HG03159 (cell line): ENCODE results near the gene ZBTB7C.

ENCODE experiments used
- ATAC-seq: cut with Tn5 transposase; IDR thresholded peaks from one replicate; pipeline ENCODE4 v1.9.1; 2021; ENCODE audit warnings: mild to moderate bottlenecking, moderate library complexity; ENCODE audit not compliant: unreplicated experiment

Gene ZBTB7C

DNA sequence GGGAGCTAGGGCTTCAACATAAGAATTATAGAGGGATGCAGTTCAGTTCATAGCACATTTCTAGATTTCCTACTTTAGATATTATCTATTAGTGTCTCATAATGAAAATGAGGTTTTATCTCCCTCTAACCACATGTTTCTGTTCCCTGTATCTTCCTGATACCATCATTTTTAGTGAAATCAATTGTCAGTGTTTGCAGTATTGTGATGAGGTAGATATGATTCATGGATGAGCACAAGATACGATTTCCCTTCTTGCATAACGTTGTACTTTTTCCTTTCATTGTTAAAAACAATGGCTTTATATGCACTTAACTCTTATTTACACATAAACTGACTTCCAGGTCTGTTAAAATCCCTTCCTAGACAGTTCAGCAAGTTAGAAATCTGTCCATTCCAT, 211.4 kb downstream of the ZBTB7C start:
- ATAC-seq: no peak

DNA sequence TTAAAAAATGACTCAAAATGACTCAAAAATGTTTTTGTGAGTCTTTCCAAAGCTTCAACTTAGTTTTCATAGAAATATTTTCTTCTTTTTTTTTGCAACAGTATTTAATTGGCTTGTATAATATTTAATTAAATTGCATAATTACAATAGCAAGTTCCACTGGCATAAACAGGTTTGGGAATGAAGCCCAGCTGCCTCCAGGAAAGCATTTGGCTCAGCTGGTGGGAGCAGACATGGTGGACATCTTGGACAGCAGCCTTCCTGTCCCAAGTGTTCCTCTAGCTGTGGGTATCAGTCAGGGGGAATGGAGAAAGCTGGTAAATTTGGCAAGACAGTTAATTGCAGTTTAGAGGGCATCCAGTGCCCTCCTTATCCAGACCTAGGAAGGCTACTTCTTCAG, 213.4 kb downstream of the ZBTB7C start:
- ATAC-seq: no peak

DNA sequence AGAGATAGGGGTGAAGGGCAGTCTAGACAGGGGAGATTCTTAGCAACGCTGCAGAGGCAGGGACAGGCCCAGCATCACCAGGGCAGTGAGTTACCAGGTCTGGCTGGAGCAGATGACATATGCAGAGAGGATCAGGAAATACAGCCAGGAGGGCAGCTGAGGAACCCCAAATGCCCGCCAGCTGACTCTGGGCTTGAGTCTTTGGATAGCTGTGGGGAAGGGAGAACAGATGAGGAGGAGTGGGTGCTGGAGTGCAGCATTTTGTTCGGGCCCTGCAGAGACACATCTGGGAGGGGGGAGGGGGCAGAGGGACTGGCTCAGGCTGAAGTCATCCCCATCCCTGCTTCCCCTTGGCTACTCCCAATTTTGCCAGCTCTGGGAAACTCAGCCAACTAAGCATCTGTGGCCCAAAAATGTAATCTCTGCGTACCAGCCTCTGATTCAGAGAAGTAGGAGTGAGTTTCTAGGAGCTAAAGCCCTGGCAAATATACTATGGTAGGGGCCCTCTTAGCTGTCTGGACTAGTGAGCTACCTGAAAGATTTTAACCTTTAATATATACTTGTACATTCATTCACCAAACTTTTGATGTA, 214.5 kb downstream of the ZBTB7C start:
- ATAC-seq: no peak

DNA sequence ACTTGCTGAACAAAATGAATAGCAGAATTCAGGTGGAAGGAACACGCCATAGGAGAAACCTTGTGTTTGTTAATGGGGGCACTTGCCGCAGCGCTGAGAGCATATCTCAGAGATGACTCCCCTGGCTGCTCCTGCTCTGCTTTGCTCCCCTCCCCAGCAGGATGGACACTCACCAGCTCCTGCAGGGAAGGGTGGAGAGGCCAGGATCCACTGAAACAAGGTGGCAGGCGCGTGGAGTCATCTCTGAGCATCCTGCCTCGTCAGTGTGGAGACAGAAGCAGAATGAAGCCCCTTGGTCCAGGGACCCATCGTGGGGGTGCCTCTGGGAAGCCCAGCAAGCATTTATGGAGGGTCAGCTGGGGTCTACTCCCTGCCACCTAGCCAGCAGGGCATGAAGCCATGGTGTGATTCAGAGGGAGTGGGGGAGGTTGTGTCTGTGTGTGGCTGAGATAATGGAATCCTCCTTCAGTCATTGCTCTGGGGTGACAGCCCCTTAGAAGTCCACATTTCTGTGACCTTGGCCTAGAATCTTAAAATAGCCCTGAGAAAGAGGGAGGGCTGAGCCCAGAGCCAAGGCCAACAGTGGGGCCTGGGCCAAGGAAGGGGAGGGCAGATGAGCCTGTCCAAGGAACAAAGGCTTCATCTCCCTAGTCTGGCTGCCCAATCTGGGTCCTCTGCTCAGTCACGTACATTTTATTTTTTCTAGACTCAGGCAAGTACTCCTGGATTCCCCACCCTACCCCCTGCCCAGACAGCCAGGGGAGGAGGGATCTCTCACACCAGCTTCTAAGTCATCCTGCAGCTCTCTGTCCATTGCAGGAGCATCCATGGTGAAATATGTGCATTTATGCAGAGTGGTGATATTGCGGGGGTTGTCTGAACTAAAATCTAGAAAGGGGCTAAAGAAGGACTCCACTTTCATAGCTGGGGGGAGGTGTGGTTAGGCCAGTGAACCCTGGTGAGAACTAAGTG, 215.4 kb downstream of the ZBTB7C start:
- ATAC-seq: no peak

DNA sequence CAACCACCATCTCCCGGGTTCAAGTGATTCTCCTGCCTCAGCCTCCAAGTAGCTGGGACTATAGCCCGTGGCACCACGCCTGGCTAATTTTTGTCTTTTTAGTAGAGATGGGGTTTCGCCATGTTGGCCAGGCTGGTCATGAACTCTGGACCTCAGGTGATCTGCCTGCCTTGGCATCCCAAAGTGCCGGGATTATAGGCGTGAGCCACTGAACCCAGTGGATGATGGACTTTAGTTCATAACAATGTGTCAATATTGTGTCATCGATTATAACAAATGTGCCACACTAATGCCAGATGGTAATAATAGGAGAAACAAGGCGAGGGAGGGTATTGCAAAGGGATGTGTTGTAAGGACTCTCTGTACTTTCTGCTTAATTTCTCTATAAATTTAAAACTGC, 216.6 kb downstream of the ZBTB7C start:
- ATAC-seq: no peak

DNA sequence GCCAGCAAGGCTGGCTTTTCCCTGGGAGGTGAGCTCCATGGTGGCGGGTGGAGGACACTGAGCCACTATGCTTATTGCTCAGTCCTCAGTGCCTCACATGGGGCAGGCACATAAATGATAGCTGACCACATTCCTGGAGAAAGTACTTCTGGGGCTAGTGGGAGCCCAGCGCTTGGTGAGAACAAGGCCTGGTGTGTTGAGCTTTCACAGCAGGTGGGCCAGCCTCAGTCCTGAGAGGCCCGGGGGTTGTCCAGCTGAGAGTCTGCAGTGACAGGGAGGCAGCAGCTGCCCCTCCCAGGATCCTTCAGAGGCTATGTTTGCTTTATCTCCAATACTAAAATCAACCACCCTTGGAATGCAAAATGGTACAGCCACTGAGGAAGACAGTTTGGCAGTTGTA, 217.7 kb downstream of the ZBTB7C start:
- no peak for ATAC-seq

DNA sequence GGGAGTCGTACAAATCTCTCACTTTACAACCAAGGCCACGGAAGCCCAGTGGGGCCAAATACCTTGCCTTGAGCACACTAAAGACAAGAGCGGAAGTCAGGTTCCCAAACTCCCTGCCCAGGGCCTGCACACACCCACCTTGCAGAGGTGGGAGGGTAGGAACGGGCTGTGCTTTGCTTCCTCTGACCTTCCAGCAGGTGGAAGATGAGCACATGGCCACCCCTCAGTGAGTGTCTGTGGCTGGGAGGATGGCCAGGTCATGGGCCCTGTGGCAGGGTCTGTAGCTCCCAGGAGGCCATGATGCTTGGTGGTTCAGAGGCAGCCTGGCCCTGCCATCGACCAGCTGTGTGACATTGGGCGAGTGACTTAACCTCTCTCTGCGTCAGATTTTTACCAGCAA, 218.2 kb downstream of the ZBTB7C start:
- ATAC-seq: no peak

DNA sequence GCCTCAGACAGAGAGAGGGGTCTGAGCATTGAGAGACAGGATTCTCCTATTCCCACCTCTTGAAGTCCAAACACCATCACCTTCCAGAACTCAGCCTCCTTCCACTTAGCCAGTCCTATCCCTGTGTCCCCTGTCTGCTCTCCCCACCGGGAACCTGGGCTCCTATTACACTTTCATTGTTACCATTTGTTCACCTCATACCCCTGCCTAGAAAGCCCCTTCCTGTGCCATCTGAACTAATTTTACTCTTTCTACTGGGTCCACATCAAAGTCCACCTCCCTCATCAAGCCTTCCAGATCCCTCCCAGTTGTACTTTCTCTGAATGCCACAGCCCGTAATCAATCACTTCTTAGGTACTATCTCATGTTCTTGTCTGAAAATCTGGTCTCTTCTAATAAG, 220.6 kb downstream of the ZBTB7C start:
- ATAC-seq: no peak

DNA sequence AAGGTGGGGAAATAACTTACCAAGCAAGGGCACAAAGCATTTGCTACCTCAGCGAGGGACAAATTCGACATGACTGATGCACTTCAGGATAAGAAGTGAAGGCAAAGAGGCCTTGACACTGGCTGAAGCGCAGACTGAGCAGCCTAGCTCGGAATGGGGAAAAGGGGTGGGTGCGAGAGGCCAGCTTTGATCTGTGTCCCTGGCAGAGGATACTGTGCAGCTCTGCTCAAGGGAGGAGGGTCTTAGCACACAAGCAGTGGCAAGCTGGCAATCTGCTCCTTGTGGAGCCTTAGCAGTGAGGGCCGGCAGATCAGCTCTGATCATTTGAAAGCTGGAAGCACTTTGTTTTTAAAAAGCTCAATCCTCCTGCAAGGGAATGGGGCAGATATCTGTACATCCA, 222.3 kb downstream of the ZBTB7C start:
- ATAC-seq: no peak

DNA sequence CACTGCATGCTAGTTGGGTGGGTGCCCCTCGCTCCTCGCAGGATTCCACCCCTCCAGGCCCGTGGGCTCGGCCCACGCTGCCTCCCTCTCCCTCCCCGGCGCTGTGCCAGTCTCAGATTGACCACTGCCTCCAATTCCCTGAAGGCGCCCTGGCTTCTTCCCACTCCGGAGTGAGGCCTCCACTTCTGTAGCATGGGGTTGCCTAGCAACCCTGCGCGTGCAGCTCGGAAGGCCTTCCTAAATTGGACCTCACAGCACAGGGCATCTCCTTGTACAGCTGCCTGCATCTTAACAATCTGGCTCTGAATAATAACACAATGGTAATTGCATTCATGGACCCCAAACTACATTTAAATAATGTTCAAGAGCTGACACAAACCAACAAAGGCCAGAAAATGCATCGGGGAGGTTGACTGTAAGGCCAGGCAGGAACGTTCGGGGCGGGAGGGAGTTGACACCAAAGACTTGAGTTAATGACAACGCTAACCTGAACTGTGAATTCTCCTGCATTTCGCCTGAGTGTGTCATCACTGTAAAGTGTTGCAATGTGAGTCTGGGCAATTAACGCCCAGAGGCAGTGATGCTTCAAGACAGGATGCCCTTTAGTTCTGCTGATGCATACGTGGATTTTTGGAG, 222.9 kb downstream of the ZBTB7C start:
- ATAC-seq: no peak

DNA sequence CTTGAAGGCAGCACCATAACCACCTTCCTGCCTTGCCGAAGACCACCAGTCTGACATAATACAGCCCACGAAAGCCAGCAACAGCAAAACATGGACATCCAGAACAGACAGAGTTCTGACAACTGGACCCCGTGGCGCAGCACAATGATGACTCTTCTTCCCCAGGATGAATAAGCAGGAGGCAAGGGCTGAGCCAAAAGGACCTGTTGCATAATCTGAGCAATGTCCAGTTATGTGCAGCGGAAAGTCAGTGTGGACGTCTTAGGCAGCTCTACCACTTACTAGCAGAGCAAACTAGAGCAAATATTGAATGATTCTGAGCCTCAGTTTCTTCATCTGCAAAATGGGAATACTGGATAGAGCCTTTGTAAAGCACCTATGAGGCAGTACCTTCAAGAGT, 225.1 kb downstream of the ZBTB7C start:
- no peak for ATAC-seq

DNA sequence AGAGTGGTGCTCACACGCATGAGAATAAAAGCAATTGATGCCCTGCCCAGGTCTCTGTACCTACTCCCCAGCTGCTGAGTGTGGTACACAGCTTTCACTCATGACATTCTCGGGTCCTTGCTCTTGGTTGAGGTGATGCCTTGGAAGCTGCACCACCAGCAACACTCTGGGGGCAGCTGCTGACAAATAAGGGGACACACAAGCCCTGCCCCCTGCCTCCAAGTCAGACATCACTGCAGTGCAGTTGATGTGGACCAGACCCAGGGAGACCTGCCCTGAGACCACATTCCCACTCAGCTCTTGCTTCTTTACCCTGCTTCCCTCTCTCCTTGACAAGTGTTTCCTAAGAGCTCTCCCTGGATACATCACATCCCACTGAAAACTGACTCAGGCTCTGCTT, 225.6 kb downstream of the ZBTB7C start:
- no peak for ATAC-seq

DNA sequence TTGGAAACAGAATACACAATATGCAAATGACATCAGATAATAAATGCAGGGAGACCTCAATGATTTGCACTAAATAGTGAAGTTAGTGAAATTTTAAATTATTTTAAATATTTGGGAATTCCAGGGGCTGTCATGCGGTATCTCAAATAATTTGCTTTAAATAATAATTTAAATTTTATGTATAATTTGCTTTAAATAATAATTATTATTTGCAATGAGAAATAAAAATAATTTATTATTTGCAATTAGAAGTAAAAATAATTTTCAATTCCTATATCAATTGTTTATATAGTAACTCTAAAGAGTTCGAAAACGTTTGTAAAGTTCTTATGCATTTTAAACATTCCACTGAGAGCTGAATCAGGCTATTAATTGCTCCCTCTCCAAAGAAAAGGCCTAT, 226.4 kb downstream of the ZBTB7C start:
- no peak for ATAC-seq

DNA sequence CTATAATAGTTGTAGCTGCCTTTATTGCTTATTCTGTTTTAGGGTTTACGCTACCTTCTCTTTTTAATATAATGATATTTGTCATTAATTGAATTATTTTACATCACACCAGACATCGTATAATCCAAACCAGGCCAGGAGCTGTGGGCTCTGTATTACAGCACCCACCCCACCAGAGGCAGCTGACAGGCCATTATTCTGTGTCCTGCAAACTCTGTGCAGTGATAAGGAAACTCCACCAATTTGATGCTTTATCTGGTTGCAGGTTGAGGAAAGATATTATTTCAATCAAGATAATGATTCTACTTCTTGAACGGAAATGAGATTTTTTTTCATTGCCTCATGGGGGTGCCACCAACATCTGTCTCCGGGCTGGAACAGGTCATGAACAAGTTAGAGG, 227.3 kb downstream of the ZBTB7C start:
- ATAC-seq: no peak

DNA sequence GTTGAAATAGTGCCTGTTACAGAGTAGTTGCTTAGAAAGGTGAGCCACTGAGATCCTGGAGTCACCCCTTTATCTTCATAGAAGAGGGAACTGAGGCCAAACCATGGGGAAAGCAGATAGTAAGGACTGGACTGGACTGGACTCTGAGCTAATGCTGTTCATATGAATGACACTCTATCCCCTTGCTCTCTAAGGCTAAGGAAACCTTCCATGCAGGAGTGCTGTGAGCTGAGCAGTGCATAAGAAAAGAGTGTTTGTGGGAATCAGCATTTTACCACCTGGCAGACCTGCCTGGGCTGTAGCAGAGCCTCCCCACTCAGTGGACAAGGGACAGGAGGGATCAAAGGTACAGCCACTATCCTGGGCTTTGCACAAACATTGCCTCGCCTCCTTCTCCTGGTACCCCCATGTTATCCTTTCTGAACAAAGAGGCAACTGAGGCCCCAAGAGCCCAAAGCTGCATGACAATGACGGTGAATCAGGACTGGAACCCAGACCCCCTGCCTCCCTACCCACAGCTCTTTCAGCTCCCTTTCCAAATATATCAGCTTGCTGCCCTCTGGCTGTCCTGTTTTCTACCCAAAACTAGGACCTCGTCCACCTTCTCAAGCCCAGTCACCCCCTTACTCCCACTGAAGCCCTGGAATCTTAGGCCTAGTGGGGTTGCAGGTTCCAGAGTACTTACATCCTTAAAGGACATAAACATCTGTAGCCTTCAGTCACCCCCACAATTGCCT, 227.9 kb downstream of the ZBTB7C start:
- ATAC-seq: no peak

DNA sequence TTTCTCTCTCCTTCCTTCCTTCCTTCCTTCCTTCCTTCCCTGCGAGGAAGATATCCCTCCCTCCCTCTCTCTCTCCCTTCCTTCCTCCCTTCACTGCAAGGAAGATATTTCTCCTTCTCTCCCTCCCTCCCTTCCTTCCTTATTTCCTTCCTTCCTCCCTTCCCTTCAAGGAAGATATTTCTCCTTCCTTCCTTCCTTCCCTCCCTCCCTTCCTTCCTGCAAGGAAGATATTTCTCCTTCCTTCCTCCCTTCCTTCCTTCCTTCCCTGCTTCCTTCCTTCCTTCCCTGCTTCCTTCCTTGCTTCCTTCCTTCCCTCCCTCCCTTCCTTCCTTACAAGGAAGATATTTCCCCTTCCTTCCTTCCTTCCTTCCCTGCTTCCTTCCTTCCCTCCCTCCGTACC, 229.5 kb downstream of the ZBTB7C start:
- no peak for ATAC-seq

DNA sequence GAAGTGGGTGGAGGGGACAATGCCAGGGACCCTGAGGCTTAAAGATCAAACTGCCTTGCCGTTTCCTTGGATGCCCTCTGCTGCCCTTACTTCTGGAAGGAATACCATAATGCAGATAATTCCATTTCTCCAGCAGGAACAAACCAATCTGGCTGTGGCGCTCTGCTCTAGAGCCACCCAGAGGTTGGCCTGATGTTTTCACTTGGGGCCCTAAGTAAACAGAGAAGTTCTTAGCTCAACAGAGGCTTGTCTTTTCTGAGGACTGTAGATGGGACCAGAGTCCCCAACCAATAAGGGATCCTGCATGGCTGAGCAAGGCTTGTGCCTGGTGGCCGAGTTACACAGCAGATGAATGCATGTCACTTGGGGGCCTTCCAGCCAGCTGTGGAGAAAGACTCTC, 230.2 kb downstream of the ZBTB7C start:
- no peak for ATAC-seq

DNA sequence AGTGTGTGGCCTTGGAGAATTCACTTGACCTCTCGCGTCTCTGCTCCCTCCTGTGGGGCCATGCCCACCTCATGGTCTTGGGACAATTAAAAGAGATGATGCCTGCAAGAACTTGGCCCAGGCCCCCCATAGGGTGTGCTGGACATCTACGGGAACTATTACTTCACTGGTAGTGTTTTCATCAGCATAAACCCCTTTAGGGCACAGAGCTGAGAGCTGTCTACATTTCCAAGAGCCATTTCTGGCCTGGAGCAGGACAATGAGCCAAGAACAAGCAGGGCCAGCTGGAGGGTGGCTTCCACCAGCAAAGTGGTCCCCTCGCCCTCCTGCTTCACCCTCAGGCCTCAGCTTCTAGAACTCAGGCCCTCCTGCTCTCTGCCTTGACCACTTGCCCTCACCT, 232.3 kb downstream of the ZBTB7C start:
- no peak for ATAC-seq

DNA sequence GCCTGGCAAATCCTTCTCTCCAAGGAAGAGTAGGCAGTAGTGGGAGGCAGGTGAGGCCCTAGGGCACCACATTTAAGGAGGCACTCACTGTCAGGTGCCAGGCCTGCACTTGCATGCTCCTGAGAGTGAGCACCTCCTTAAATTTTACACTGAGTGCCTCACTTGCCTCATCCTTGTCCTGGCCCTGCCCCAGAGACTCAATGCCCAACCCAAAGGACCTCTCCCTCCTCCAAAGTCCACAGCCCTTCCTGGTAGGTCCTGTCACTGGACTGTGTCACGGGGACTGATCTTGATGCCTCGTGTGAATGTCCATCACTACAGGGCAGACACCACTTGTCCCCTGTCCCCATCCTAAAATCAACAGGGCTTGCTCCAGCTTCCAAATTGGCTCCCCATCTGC, 235.6 kb downstream of the ZBTB7C start:
- no peak for ATAC-seq

DNA sequence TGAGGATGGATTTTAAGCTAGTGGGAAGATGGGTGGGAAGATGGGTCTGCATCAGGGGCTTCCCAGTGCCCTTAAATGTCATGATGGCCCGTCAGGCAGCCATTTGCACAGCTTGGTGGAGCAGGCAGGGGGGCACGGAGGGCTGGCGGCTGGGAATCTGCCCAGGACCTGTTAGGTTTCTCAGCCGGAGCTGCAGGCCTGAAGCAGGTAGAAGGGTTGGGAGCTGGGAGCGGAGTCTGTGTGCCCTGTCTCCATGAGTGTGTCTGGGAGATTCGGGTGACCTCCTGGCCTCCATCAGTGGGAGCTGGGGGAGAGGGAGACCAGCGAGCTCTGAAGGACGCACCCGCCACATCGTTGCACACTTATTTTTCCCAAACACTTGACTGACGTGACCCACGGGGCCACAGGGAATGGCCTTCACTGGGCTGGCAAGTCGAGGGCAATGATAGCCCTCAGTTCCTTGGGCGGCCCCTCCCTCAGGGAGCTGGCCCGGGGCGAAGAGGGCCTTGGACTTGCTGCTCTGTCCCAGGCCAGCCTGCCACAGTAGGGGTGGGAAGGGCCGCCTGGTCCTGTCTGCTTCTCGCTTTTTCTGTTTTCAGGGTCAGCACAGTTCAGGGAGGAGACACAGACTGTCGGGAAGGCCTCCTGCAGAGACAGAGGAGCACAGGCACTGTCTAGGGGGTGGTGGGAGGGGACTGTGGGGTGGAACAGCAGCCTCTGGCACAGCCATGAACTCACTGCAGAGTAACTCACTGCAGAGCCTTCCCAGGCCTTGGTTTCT, 236.8 kb downstream of the ZBTB7C start:
- no peak for ATAC-seq
